GM12801 (cell line): ENCODE measurements around the gene TSHB.

Experiments
- CTCF ChIP-seq: IDR thresholded peaks from one replicate; pipeline ENCODE4 v1.5.1; 2011; ENCODE audit warnings: control low read depth; ENCODE audit not compliant: insufficient read length; ENCODE audit errors: extremely low read depth

The TSHB gene

DNA sequence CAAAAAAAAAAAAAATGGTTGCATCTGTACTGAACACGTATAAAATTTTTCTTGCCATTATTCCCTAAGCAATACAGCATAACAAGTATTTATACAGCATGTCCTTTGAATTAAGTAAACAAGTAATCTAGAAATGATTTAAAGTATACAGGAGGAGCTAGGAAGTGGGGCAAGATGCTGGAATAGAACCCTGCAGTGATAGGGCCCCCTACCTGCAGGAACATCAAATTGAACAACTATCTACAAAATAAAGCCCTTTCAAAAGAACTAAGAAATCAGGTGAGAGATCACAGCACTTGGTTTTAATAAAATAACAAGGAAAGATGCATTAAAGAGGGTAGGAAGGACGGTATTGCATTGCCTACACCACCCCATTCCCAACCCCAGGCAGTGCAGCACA, 10.9 kb downstream of the TSHB start:
- no peak for TF ChIP-seq CTCF

DNA sequence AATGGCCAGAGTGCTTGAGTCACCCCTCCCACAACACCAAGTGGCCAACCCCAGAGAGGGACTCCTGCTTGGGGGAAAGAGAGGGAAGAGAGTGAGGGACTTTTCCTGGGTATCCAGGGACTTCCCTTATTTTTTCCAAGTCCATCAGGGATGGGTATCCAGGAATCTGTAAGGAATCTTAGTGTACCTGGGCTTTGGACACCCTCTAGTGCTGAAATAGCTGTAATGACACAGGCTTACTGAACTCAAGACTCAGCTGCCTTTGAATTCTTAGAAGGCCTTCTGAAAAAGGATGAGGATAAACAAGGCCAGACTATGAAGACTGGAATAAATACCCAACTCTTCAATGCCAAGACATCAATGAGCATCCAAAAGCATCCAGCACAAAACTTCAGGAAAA, 12.0 kb downstream of the TSHB start:
- TF ChIP-seq CTCF, result no peak

GRCh38 chr1:115046751-115047150, 17.1 kb downstream of the TSHB start:
- TF ChIP-seq CTCF, result no peak

DNA sequence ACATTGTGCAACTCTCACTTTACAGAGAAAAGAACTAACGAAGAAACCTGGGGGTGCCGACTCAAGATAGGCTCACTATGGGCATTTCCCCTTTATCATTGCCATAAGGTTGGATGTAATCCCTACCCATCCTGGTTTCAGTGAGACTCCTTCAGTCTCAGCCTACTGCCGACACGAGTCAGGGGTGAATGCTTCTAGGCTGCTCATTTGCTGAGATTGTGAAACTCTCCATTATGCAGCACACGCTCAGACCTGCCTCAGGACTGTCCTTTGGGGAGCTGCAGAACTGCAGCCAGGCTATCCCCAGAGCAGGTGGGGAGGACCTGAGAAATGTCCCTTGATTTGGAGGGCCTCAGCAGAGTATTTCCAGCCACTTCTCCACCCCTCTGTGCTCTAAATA, 22.2 kb downstream of the TSHB start:
- no peak for TF ChIP-seq CTCF

DNA sequence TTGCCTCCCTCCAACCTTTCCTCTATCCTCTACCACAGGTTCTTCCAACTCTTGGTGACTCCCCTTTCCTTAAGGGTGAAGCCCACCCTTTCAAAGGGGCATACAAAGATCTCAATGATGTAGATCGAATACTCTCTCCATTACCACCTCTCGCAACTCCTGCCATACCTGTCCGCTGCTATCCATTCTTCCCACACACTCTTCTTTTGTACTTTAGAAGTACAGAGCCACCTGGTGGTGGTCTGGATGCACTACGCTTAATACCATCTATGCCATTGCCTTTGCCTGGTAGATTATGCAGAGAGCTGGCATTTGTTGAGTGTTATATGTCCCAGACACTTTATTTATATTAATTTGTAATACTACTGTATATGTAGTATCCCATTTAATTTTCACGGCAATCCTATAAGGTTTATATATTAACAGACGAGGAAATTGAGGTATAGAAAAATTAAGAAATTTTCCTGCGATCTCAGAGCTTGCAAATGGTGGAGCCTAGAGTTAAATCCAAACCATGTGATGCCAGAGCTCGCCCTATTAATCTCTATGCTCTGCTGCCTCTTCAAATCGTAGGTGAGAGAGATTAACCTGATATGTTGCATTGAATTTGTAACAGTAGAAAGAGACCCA, 22.9 kb downstream of the TSHB start:
- TF ChIP-seq CTCF, result no peak

- TF ChIP-seq CTCF, result no peak
These were observed 26.8 kb downstream of the TSHB start for GRCh38 chr1:115056395-115056798.

DNA sequence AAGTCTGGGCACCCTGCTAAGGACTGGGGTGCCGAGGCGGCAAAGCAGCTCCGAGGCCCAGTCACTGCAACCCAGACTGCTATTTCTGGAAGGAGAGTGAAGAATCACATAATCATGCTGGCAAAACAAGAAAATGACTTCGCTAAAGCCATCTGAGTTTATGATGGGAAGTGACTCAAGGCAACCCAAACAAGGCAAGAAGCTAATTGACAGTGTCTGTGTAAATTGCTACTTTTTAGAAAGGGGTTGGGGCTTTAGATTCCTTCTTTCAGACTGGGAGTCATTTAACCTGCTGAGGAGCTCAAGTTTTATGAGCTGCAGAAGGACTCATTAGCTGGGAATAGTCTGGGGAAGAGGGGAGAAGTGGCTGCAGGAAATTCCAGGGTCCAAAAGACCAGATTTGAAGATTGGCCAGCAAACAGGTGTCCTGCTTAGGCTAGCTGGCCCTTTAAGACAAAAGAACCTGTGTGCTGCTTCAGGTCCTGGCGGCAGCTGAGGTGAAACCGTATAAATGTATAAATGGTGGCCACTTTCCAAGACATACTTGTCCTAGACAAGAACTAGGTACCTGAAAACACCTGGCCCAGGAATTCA, 28.1 kb downstream of the TSHB start:
- no peak for TF ChIP-seq CTCF

GRCh38 chr1:115059316-115059715, 29.7 kb downstream of the TSHB start:
- TF ChIP-seq CTCF, result no peak
